DLD1 (cell line): ENCODE results near the gene BNIP1.

ENCODE experiments used
- in situ Hi-C: cut with HindIII; loops from 2 replicates; pipeline ENCODE4 v1.10.0; 2017; ENCODE audit warnings: low sequenced_read_pairs

Gene BNIP1

DNA sequence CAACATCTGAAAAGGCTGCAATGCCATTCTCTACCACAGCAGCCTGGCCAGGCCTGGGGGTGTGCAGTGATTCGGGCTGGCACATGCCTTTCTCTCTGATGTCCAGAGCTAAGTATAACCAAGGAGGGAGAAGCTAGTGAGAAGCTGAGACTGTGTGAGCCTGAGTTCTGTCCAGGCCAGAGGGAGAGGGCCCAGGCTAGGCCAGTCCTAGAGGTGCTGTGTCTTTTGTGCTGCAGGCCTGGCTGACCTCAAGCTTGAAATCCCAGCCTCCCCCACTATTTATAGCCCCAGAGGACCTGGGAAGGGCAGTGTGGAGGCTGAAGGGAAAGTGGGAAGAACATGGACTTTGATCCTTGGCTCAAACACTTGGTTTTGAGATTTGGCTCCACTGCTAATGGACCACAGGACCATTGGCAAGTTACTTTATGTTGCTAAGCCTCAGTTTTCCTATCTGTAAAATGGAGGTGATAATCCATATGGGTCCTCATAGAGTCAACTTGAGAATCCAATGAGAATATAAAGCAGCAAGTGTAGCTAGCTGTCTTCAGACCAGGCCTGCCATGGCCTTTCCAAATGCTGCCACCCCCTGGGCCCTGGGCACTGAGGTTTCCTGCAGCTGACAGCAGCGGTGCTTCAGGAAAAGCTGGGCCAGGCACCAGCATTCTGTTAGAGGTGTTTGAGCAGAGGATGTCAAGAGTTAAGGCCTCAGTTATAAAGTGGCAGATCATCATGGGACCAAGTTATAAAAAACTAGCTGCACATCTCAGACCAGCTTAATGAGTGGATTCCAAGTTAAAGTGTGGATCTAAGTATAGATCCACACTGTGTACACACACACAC is 21.1 kb downstream of the BNIP1 start:
- in situ Hi-C loops: no loop called here

- in situ Hi-C loops: no loop called here
Measured at GRCh38 chr5:173172166-173172565, 27.8 kb downstream of the BNIP1 start.

DNA sequence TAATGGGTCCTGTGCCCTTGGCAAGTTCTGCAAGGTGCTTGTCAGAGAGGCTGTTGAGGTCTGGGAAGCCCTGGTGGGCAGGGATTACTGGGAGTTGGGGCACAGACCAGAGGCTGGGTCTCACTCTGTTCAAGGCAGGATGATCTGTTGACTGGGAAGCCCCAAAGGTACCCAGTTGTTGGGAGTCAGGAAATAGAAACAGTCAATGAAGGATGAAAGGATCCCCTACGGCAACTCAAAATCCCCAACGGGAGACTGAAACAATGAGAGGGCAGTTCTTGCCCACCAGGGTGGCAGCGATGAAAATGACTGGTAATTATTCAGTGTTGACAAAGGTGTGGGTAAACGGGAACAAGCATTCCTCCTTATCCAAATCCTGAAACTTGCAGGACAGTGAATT is 31.2 kb downstream of the BNIP1 start:
- in situ Hi-C loops: no loop called here

- in situ Hi-C loops: no loop called here
Measured at GRCh38 chr5:173178369-173178910, 34.1 kb downstream of the BNIP1 start.

- in situ Hi-C loops: no loop called here
Measured at GRCh38 chr5:173180331-173180730, 36.0 kb downstream of the BNIP1 start.

DNA sequence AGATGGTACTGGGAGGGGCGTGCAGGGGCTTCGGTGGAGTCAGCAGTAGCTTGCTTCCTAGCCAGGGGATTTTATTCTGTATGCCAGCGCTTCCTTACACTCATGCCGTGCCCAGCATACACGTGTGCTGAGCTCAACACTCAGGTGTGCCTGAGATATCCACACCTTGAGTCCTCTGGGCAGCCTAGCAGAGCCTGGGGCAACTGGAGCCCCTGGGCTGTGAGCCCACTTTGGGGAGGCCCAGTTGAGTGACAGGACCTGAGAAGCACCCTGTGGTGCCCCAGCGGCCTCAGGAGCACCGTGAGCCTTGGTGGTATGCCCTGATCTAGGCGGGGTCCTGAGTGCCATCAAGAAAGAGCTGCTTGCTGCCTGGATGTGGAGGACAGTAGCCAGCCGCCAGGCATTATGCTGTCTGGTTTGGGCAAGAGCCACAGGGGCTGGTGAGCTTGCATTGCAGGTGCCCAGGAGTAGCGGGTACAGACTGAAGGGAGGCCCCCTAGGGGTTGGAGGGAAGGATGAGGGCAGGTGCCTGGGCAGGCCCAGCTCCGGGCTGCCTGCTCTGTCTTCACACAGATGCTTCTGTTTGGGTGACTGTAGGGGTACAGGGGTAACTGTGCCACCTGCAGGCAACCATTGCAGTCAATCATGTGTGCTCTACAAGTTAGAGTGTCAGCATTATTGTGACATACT is 42.9 kb downstream of the BNIP1 start:
- in situ Hi-C loops: no loop called here

DNA sequence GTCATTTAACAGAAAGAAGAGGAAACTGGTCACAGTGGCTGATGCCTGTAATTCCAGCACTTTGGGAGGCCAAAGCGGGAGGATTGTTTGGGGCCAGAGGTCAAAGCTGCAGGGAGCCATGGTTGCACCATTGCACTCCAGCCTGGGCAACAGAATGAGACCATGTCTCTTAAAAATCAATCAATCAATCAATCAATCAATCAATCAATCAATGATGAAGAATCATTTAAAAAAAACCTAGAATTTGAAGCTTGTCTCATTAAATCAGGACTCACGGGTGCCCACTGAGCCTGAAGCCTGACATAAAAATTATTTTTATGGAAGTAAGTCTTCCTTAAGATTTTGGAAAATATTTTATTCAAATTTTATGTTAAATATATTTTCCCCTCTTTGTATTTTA is 43.9 kb downstream of the BNIP1 start:
- in situ Hi-C loops: no loop called here

DNA sequence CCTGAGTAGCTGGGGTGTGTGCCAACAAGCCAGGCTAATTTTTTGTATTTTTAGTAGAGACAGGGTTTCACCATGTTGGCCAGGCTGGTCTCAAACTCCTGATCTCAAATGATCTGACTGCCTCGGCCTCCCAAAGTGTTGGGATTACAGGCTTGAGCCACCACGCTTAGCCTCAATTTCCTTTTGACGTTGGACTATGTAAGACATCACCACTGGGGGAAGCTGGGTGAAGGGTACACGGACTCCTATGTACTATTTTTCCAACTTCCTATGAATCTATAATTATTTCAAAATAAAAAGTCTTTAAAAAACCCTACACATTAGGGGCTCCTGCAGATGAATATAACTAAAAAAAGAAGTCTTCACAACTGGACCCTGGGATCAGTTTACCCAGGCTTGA is 46.7 kb downstream of the BNIP1 start:
- in situ Hi-C loops: no loop called here

DNA sequence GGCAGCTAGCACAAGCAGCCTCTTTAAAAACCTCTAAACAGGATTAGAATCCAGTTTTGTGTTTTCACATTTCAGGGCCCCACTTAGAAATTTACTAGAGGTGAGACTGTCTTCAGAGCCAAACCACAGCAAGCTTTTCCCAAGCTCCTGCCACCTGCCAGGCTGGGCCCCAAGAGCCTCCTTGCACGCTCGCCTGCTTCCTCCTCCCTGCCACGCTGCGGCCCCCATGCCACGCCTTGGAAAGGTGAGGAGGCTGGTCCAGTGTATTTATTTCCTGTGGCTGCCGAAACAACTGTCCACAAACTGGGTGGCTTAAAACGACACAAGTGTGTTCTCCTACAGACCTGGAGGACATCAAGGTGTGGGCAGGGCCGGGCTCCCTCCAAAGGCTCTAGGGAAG is 47.2 kb downstream of the BNIP1 start:
- in situ Hi-C loops: no loop called here

- in situ Hi-C loops: no loop called here
Measured at GRCh38 chr5:173192561-173192960, 48.2 kb downstream of the BNIP1 start.

GRCh38 chr5:173196133-173196952 is 52.0 kb downstream of the BNIP1 start:
- in situ Hi-C loops: no loop called here

GRCh38 chr5:173197375-173197891 is 53.1 kb downstream of the BNIP1 start:
- in situ Hi-C loops: no loop called here

- in situ Hi-C loops: no loop called here
Measured at GRCh38 chr5:173198049-173198448, 53.7 kb downstream of the BNIP1 start.

GRCh38 chr5:173200356-173200755 is 56.0 kb downstream of the BNIP1 start:
- in situ Hi-C loops: no loop called here

DNA sequence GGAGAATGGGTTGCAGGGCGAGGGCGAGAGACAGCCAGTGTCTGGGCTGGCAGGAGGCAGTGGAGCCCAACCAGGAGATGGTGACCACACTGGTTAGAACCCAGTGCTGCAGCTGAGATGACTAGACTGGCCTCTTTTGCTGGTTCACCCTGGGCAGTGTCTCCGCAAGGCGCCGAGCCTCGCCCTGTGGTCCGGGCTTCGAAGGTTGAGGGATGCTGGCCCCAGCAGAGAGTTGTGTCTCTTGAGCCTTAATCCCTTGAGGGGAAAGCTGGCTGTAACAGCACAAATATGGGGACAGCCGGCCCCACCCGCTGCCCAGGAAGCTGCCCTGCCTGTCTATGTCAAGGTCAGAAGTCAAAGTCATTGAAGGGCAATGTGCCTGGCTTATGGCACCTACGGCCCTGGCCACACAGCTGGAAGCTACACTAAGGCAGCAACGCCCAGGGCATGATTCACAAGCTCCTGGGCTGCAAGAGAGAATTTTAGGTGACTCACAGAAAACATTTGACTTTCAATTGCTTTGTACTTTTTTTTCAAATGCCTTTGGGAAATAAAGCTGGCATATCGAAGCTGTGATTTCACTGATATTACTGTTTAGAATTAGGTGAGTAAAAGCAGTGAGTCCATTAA is 57.4 kb downstream of the BNIP1 start:
- in situ Hi-C loops: no loop called here

- in situ Hi-C loops: no loop called here
Measured at GRCh38 chr5:173202266-173202875, 58.0 kb downstream of the BNIP1 start.

DNA sequence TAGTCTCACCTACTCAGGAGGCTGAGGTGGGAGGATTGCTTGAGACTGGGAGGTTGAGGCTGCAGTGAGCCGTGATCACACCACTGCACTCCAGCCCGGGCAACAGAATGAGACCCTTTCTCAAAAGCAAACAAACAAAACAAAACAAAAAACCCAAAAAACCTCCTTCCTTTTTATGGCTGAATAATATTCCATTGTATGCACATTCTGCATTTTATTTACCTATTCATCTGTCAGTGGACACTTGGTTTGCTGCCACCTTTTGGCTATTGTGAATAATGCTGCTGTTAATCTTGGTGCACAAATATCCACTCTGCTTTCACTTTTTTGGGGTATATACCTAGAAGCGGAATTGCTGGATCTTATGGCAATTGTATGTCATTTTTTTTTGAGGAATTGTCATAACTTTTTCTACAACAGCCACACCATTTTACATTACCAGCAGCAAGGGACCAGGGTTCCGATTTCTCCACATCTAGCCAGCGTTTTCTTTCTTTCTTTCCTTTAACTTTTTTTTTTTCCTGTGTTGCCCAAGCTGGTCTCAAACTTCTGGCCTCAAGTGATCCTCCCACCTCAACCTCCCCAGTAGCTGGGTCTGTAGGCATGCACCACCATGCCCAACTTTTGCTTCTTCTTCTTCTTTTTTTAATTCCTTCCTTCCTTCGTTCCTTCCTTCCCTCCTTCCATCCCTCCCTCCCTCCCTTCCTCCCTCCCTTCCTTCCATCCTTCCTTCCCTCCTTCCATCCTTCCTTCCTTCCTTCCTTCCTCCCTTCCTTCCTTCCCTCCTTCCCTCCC is 60.1 kb downstream of the BNIP1 start:
- in situ Hi-C loops: no loop called here

DNA sequence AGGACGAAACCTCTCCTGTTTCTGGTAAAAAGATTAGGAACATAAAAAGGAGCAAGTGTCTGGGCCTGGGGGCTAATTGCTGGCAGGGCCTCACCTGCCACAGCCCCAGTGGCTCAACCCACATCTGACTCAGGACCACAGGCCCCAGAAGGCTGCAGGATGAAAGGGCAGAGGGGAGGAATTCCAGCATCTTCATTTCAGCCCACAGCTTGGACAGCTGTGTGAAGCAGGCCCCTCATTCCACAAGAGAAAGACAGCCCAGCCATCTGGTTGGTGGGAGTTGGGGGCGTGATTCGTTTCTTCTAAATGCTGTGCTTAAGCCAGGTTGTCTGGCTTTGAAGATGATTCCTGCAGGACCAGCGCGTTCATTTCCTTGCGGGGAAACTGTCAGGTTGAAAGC is 61.6 kb downstream of the BNIP1 start:
- in situ Hi-C loops: no loop called here

- in situ Hi-C loops: no loop called here
Measured at GRCh38 chr5:173208296-173208695, 64.0 kb downstream of the BNIP1 start.
